Naive thymus-derived CD4-positive, alpha-beta T cell (primary cell): ENCODE measurements around the gene MCTP2. TPM values are rescaled to one million over a fixed set of nuclear protein-coding genes. Genes with fewer than 3 reads are reported as not detected.

Source experiments
- ATAC-seq: fragments of 150-1000 bp; cut with Tn5 transposase; 2 replicates; pipeline ENCODE4 v1.10.0; 2021; ENCODE audit warnings: mild to moderate bottlenecking, moderate library complexity
- CTCF ChIA-PET: fragments of 350-600 bp; sonication (Branson Sonifier 250); formaldehyde crosslinking; loops from one replicate; lab custom pipeline; 2021; ENCODE audit warnings: antibody characterized with exemption; lab: Charles Lee
- POLR2A ChIA-PET: fragments of 350-600 bp; sonication (Branson Sonifier 250); formaldehyde crosslinking; loops from one replicate; lab custom pipeline; 2021; ENCODE audit warnings: antibody characterized with exemption, inconsistent platforms; lab: Charles Lee
- DNase-seq, 9 donors: peaks; one replicate each; pipeline versions ENCODE4 v3.0.0 to v3.0.0-alpha.2; 2020 to 2022; ENCODE audit warnings: mixed read lengths in 1 of 9
- H3K27ac ChIP-seq: one replicate; pipeline ENCODE4 v1.7.0; 2013; ENCODE audit warnings: mild to moderate bottlenecking, low read depth, low read length, moderate library complexity
- H3K27me3 ChIP-seq, 2 donors: one replicate each; pipeline ENCODE4 v1.7.0; 2013; ENCODE audit warnings: low read length in 2 of 2, mild to moderate bottlenecking in 2 of 2, moderate library complexity in 2 of 2; ENCODE audit not compliant: control insufficient read depth in 2 of 2, insufficient read depth in 2 of 2
- H3K36me3 ChIP-seq, 3 experiments: 1 replicate in 2 of 3; 2 replicates in 1 of 3; pipeline ENCODE4 v1.7.0; 2013; ENCODE audit warnings: low read length in 3 of 3, mild to moderate bottlenecking in 3 of 3, moderate library complexity in 1 of 3; ENCODE audit not compliant: insufficient read depth in 3 of 3, control insufficient read depth in 2 of 3
- H3K4me1 ChIP-seq, 2 donors: one replicate each; pipeline ENCODE4 v1.7.0; 2013; ENCODE audit warnings: low read length in 2 of 2, mild to moderate bottlenecking in 2 of 2, moderate library complexity in 1 of 2; ENCODE audit not compliant: control insufficient read depth in 2 of 2, insufficient read depth in 2 of 2
- H3K4me3 ChIP-seq: 2 replicates; pipeline ENCODE4 v1.7.0; 2013; ENCODE audit warnings: mild to moderate bottlenecking, low read length
- H3K9me3 ChIP-seq, 3 experiments: 1 replicate in 2 of 3; 2 replicates in 1 of 3; pipeline ENCODE4 v1.7.0; 2013; ENCODE audit warnings: low read length in 3 of 3; ENCODE audit not compliant: control insufficient read depth in 2 of 3
- H3K27ac Mint-ChIP-seq, 9 donors: one replicate each; pipeline ENCODE4 v1.8.0; 2020 to 2022; ENCODE audit warnings: mixed read lengths in 9 of 9, mild to moderate bottlenecking in 8 of 9, moderate library complexity in 5 of 9, inconsistent platforms in 2 of 9
- H3K27me3 Mint-ChIP-seq, 5 donors: one replicate each; pipeline ENCODE4 v1.8.0; 2021 to 2022; ENCODE audit warnings: mixed read lengths in 5 of 5, mild to moderate bottlenecking in 1 of 5
- H3K36me3 Mint-ChIP-seq, 5 donors: one replicate each; pipeline ENCODE4 v1.8.0; 2020 to 2022; ENCODE audit warnings: mixed read lengths in 5 of 5, mild to moderate bottlenecking in 3 of 5, inconsistent platforms in 1 of 5
- H3K4me1 Mint-ChIP-seq, 7 donors: one replicate each; pipeline ENCODE4 v1.8.0; 2020 to 2022; ENCODE audit warnings: mixed read lengths in 7 of 7, mild to moderate bottlenecking in 3 of 7, inconsistent platforms in 1 of 7
- H3K4me3 Mint-ChIP-seq, 10 donors: one replicate each; pipeline ENCODE4 v1.8.0; 2020 to 2022; ENCODE audit warnings: mild to moderate bottlenecking in 10 of 10, mixed read lengths in 10 of 10, moderate library complexity in 6 of 10, inconsistent platforms in 2 of 10
- H3K9me3 Mint-ChIP-seq, 11 donors: one replicate each; pipeline ENCODE4 v1.8.0; 2020 to 2022; ENCODE audit warnings: mixed read lengths in 11 of 11, mild to moderate bottlenecking in 4 of 11, inconsistent platforms in 1 of 11, moderate library complexity in 1 of 11
- intact Hi-C, 2 donors: fragments of 100-400 bp; cut with micrococcal nuclease; formaldehyde crosslinking; loops; one replicate each; pipeline ENCODE4 v1.15.1; 2023
- polyA plus RNA-seq, 2 donors: library from polyadenylated mRNA; unstranded; fragments of 300-500 nt; fragmentation: Illumina TruSeq; gene quantifications; one replicate each; pipeline ENCODE4 v1.2.3, GENCODE V29; 2021
- total RNA-seq, 6 experiments: library from RNA in 5 of 6; stranded (reverse) in 5 of 6; gene quantifications; 1 replicate in 5 of 6; 2 replicates in 1 of 6; pipeline ENCODE4 v1.2.3 and lab custom pipeline; 2021 to 2026

MCTP2 gene
- total and polyA plus RNA-seq, 7 experiments from 2014 or later: 1.9 to 44.5 (median 17.0) TPM

DNA sequence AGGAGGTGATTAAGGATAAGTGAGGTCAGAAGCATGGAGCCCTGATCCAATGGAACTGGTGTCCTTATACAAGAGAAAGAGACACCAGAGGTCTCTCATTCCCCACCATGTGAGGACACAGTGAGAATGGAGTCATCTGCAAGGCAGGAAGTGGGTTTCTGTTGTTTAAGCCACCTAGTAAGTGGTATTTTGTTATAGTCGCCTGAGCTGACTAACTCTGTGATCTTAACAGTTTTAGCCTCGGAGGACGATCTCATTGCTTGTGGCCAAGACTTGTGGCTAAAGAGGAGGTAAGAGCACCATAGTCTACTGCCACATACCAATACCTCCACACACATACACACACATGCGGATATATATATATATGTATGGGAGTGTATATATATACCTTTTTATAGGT lies 73.8 kb downstream of the MCTP2 start:
- H3K27ac ChIP-seq: no peak overlapping the region
- peak overlapping the region in 2 of 10 donors; percentile 18 to 56 for H3K4me3 Mint-ChIP-seq
- H3K36me3 ChIP-seq: peaks cover 0 to 4% (median 0%) of the 10 kb centered on the region in 3 experiments
- H3K4me3 ChIP-seq: no peak overlapping the region
- peaks cover 0 to 30% of the 10 kb centered on the region in 2 donors for H3K4me1 ChIP-seq
- CTCF ChIA-PET: no interaction called here
- no peaks in the 10 kb centered on the region for H3K27me3 ChIP-seq
- H3K9me3 Mint-ChIP-seq: peaks cover 0 to 28% (median 3%) of the 10 kb centered on the region in 11 donors
- H3K4me1 Mint-ChIP-seq: peaks cover 6 to 63% (median 11%) of the 10 kb centered on the region in 7 donors
- ATAC-seq (peak; percentile 71), DNase-seq (no peak)
- POLR2A ChIA-PET: no interaction called here
- intact Hi-C loops: loop anchor here in 1 of 2 donors (1.0 to 5.0 kb wide), 2 partner anchors 33 to 74 kb away; partner anchors contain the start of gene MCTP2
- peaks cover 19 to 78% (median 40%) of the 10 kb centered on the region in 5 donors for H3K36me3 Mint-ChIP-seq
- H3K27me3 Mint-ChIP-seq: no peaks in the 10 kb centered on the region
- peak overlapping the region in 2 of 9 donors; percentile 1 to 89 for H3K27ac Mint-ChIP-seq
- no peaks in the 10 kb centered on the region for H3K9me3 ChIP-seq

DNA sequence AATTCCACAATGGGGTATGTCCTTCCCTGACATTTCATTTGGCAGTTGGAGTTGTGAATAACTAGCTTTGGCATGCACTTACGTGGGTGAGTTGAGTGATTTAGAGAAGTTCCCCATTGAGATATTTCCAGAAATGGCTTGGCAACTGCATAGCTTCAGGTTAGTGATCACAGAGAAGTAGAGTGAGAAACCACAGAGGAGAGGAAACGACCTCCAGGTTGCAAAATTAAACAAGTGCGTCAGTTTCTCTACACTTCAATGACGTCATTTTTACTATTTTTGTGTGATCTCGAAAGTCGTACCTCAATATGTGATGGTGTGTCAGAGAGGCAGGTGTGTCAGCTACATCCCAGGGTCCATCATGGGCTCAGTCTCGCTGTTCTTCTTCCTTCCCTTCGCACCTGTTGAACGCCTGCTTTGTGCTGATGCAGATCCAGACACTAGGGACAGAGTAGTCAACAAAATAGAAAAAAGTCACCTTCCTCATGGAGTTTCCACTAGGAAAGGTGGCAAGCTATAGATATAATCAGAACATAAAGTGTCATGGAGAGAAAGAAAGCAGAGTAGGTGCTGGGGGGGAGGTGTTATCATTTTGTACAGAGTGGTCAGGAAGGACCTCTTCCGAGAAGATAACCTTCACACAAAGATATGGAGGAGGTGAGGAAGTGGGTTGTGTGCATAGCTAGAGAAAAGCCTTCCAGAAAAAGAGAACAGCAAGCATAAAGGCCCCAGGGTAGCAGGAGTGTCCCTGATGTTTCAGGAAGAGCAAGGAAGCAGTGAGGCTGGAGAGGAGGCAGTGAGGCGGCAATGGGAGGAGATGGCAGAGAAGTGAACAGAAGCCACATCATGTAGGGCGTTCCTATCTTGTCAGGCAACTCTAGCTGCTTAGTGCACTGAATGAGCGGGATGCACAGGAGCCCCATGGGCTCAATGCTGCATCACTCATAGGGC lies 75.6 kb downstream of the MCTP2 start:
- Histone ChIP-seq H3K27ac (no peak overlapping the region), H3K9me3 (no peaks in the 10 kb centered on the region), H3K4me1 (peaks cover 0 to 30% of the 10 kb centered on the region in 2 donors), H3K27me3 (no peaks in the 10 kb centered on the region), H3K36me3 (peaks cover 0 to 4% (median 0%) of the 10 kb centered on the region in 3 experiments), H3K4me3 (peak overlapping the region; percentile 19)
- H3K27me3 Mint-ChIP-seq: no peaks in the 10 kb centered on the region
- H3K9me3 Mint-ChIP-seq: peaks cover 0 to 28% (median 3%) of the 10 kb centered on the region in 11 donors
- DNase-seq (no peak), ATAC-seq (peak; percentile 61)
- peaks cover 16 to 69% (median 28%) of the 10 kb centered on the region in 5 donors for H3K36me3 Mint-ChIP-seq
- ChIA-PET POLR2A (no interaction called here), CTCF (no interaction called here)
- H3K4me3 Mint-ChIP-seq: peak overlapping the region in 2 of 10 donors; percentile 10 to 54
- H3K4me1 Mint-ChIP-seq: peaks cover 6 to 61% (median 11%) of the 10 kb centered on the region in 7 donors
- intact Hi-C loops: loop anchor here in 1 of 2 donors (2.0 to 5.0 kb wide), 3 partner anchors 18 to 35 kb away; no protein-coding TSS in a partner anchor
- peak overlapping the region in 2 of 9 donors; percentile 29 to 89 for H3K27ac Mint-ChIP-seq

- H3K27ac Mint-ChIP-seq: no peak overlapping the region
- H3K9me3 Mint-ChIP-seq: peaks cover 0 to 2% (median 0%) of the 10 kb centered on the region in 11 donors
- peaks cover 0 to 28% (median 0%) of the 10 kb centered on the region in 7 donors for H3K4me1 Mint-ChIP-seq
- H3K36me3 Mint-ChIP-seq: peaks cover 4 to 48% (median 14%) of the 10 kb centered on the region in 5 donors
- no peaks in the 10 kb centered on the region for H3K9me3 ChIP-seq
- no peak for DNase-seq
- H3K36me3 ChIP-seq: peaks cover 0 to 10% (median 0%) of the 10 kb centered on the region in 3 experiments
- POLR2A ChIA-PET: interaction anchor here (0.7 kb wide), 1 partner anchor 18 kb away, joined by 3 read pairs; no protein-coding TSS in a partner anchor
- no peaks in the 10 kb centered on the region for H3K27me3 Mint-ChIP-seq
- H3K4me3 Mint-ChIP-seq: no peak overlapping the region
- no peaks in the 10 kb centered on the region for H3K27me3 ChIP-seq
- CTCF ChIA-PET: no interaction called here
- H3K27ac ChIP-seq: no peak overlapping the region
- no peaks in the 10 kb centered on the region for H3K4me1 ChIP-seq
- H3K4me3 ChIP-seq: no peak overlapping the region
- no peak for ATAC-seq
- intact Hi-C loops: no loop called here
These were observed 81.6 kb downstream of the MCTP2 start for GRCh38 chr15:94312946-94313345.

DNA sequence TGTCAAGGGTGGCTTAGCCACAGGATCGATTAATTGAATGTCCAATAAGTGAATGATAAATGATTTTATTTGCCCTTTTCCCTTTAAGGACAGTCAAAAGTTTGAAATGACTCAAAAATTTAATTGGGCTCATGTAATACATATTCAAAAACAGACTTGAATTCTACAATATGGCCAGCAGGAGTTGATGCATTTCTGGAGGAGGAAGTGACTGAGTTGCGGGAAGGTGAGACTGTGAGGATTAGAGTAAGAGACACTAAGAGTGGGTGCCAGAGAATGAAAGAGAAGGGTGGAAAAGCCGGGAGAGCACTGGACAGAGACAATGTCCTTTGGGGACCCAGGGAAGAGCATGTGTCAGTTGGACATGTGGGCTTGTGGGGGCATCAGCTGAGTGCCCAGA lies 83.3 kb downstream of the MCTP2 start:
- ATAC-seq (no peak), DNase-seq (no peak)
- Mint-ChIP-seq H3K4me3 (no peak overlapping the region), H3K9me3 (peaks cover 0 to 2% (median 0%) of the 10 kb centered on the region in 11 donors), H3K27me3 (no peaks in the 10 kb centered on the region), H3K36me3 (peaks cover 7 to 43% (median 20%) of the 10 kb centered on the region in 5 donors), H3K4me1 (peaks cover 0 to 21% (median 0%) of the 10 kb centered on the region in 7 donors), H3K27ac (peak overlapping the region in 1 of 9 donors; percentile 2)
- CTCF ChIA-PET: no interaction called here
- no peaks in the 10 kb centered on the region for H3K4me1 ChIP-seq
- no peaks in the 10 kb centered on the region for H3K27me3 ChIP-seq
- POLR2A ChIA-PET: no interaction called here
- no peak overlapping the region for H3K4me3 ChIP-seq
- no peak overlapping the region for H3K27ac ChIP-seq
- peaks cover 0 to 14% (median 0%) of the 10 kb centered on the region in 3 experiments for H3K36me3 ChIP-seq
- H3K9me3 ChIP-seq: no peaks in the 10 kb centered on the region
- intact Hi-C loops: no loop called here

GRCh38 chr15:94317211-94317610 lies 85.8 kb downstream of the MCTP2 start:
- H3K27ac ChIP-seq: no peak overlapping the region
- no peak for DNase-seq
- no peak for ATAC-seq
- ChIA-PET POLR2A (no interaction called here), CTCF (no interaction called here)
- H3K9me3 ChIP-seq: no peaks in the 10 kb centered on the region
- H3K4me3 Mint-ChIP-seq: no peak overlapping the region
- H3K4me1 ChIP-seq: no peaks in the 10 kb centered on the region
- peak overlapping the region in 3 of 9 donors; percentile 15 to 28 (median 21) for H3K27ac Mint-ChIP-seq
- peaks cover 7 to 45% (median 20%) of the 10 kb centered on the region in 5 donors for H3K36me3 Mint-ChIP-seq
- peaks cover 0 to 1% (median 0%) of the 10 kb centered on the region in 11 donors for H3K9me3 Mint-ChIP-seq
- H3K4me1 Mint-ChIP-seq: peaks cover 0 to 15% (median 0%) of the 10 kb centered on the region in 7 donors
- H3K27me3 ChIP-seq: no peaks in the 10 kb centered on the region
- H3K36me3 ChIP-seq: peaks cover 0 to 14% (median 0%) of the 10 kb centered on the region in 3 experiments
- no peak overlapping the region for H3K4me3 ChIP-seq
- intact Hi-C loops: no loop called here
- H3K27me3 Mint-ChIP-seq: no peaks in the 10 kb centered on the region

DNA sequence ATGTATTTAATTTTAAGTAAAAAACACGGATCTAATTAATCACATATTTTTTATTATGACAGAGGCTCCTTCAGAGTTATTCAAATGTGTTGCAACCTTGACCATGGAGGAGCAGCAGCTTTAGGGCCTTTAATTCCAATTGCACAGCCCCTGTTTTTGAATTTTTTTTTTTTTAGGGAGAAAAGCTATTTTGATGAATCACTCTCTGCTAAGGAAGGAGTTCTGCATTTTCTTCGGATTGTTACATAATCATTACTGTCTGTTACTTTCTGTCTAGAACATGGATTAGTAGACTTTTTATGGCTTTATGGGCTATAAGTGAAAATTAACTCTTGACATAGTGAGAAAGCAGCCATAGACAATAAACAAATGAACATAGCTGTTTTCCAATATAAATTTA lies 90.8 kb downstream of the MCTP2 start:
- Mint-ChIP-seq H3K27ac (no peak overlapping the region), H3K27me3 (no peaks in the 10 kb centered on the region), H3K4me1 (peaks cover 0 to 25% (median 4%) of the 10 kb centered on the region in 7 donors), H3K9me3 (no peaks in the 10 kb centered on the region), H3K36me3 (peaks cover 3 to 34% (median 14%) of the 10 kb centered on the region in 5 donors), H3K4me3 (no peak overlapping the region)
- H3K27me3 ChIP-seq: no peaks in the 10 kb centered on the region
- ChIA-PET POLR2A (no interaction called here), CTCF (interaction anchor here (2.7 to 5.7 kb wide), 3 partner anchors 10 to 159 kb away, joined by 9 to 78 read pairs (median 10); no protein-coding TSS in a partner anchor)
- peaks cover 0 to 4% (median 0%) of the 10 kb centered on the region in 3 experiments for H3K36me3 ChIP-seq
- H3K27ac ChIP-seq: no peak overlapping the region
- intact Hi-C loops: loop anchor here in 1 of 2 donors (5.0 kb wide), 1 partner anchor 35 kb away; no protein-coding TSS in a partner anchor
- no peak overlapping the region for H3K4me3 ChIP-seq
- no peak for ATAC-seq
- DNase-seq: no peak
- peaks cover 0 to 8% of the 10 kb centered on the region in 2 donors for H3K4me1 ChIP-seq
- H3K9me3 ChIP-seq: no peaks in the 10 kb centered on the region
